Neutrophil (primary cell): Measurements from ENCODE around the gene GALE.
"Not testable (repeated sequence)": the region's sequence is repeated elsewhere in the genome, so short reads cannot be mapped to it uniquely, and the experiment has no call there.

Experiments
- H3K27ac ChIP-seq: fragments of 200-600 bp; sonication (generic); 2 replicates; pipeline ENCODE4 v1.5.1; 2016; ENCODE audit warnings: mild to moderate bottlenecking, moderate library complexity
- H3K27me3 ChIP-seq: fragments of 200-600 bp; sonication (generic); 2 replicates; pipeline ENCODE4 v1.6.0; 2016; ENCODE audit warnings: mild to moderate bottlenecking
- H3K36me3 ChIP-seq: fragments of 200-600 bp; sonication (generic); 2 replicates; pipeline ENCODE4 v1.5.1; 2017
- H3K4me1 ChIP-seq, 2 experiments: fragments of 200-600 bp in 1 of 2; sonication (generic) in 1 of 2; 1 replicate in 1 of 2; 2 replicates in 1 of 2; pipeline versions ENCODE4 v1.5.1 to v1.6.1; 2013 to 2016; ENCODE audit warnings: low read depth in 1 of 2, low read length in 1 of 2, mild to moderate bottlenecking in 1 of 2, moderate library complexity in 1 of 2; ENCODE audit not compliant: control insufficient read depth in 1 of 2, insufficient read depth in 1 of 2
- H3K4me3 ChIP-seq, 2 experiments: fragments of 200-600 bp in 1 of 2; sonication (generic) in 1 of 2; 1 replicate in 1 of 2; 2 replicates in 1 of 2; pipeline ENCODE4 v1.5.1; 2013 to 2016; ENCODE audit warnings: low read depth in 1 of 2, low read length in 1 of 2, mild to moderate bottlenecking in 1 of 2, moderate library complexity in 1 of 2
- H3K9me3 ChIP-seq: fragments of 200-600 bp; sonication (generic); 2 replicates; pipeline ENCODE4 v1.5.1; 2016
- CTCF ChIP-seq: fragments of 200-600 bp; sonication (generic); IDR thresholded peaks from 2 replicates; pipeline ENCODE4 v1.5.1; 2016; ENCODE audit warnings: antibody characterized with exemption

The GALE gene

GRCh38 chr1:23807453-23807852 is 6.9 kb upstream of the GALE start:
- Histone ChIP-seq H3K9me3 (no peaks in the 10 kb centered on the region), H3K27me3 (no peaks in the 10 kb centered on the region), H3K4me3 (no peak overlapping the region), H3K36me3 (peaks cover 16% of the 10 kb centered on the region), H3K27ac (peak overlapping the region; percentile 70), H3K4me1 (peaks cover 38 to 43% of the 10 kb centered on the region in 2 experiments)
- no peak for TF ChIP-seq CTCF

- peaks cover 10% of the 10 kb centered on the region for H3K36me3 ChIP-seq
- no peaks in the 10 kb centered on the region for H3K27me3 ChIP-seq
- no peaks in the 10 kb centered on the region for H3K9me3 ChIP-seq
- H3K4me1 ChIP-seq: peaks cover 42 to 47% of the 10 kb centered on the region in 2 experiments
- no peak overlapping the region for H3K4me3 ChIP-seq
- H3K27ac ChIP-seq: peak overlapping the region; percentile 70
- TF ChIP-seq CTCF: no peak
Measured at GRCh38 chr1:23806280-23806679, 5.7 kb upstream of the GALE start.

GRCh38 chr1:23805025-23805424 is 4.5 kb upstream of the GALE start:
- peaks cover 33 to 41% of the 10 kb centered on the region in 2 experiments for H3K4me1 ChIP-seq
- H3K36me3 ChIP-seq: peaks cover 10% of the 10 kb centered on the region
- no peaks in the 10 kb centered on the region for H3K27me3 ChIP-seq
- TF ChIP-seq CTCF: no peak
- no peaks in the 10 kb centered on the region for H3K9me3 ChIP-seq
- no peak overlapping the region for H3K4me3 ChIP-seq
- no peak overlapping the region for H3K27ac ChIP-seq

- no peaks in the 10 kb centered on the region for H3K9me3 ChIP-seq
- H3K4me3 ChIP-seq: no peak overlapping the region
- no peaks in the 10 kb centered on the region for H3K27me3 ChIP-seq
- H3K4me1 ChIP-seq: peaks cover 34 to 41% of the 10 kb centered on the region in 2 experiments
- H3K27ac ChIP-seq: no peak overlapping the region
- peaks cover 10% of the 10 kb centered on the region for H3K36me3 ChIP-seq
- no peak for TF ChIP-seq CTCF
Measured at GRCh38 chr1:23804183-23804835, 3.8 kb upstream of the GALE start.

- Histone ChIP-seq H3K27ac (no peak overlapping the region), H3K9me3 (no peaks in the 10 kb centered on the region), H3K27me3 (no peaks in the 10 kb centered on the region), H3K36me3 (peaks cover 12% of the 10 kb centered on the region), H3K4me1 (peaks cover 37 to 43% of the 10 kb centered on the region in 2 experiments), H3K4me3 (no peak overlapping the region)
- no peak for TF ChIP-seq CTCF
Measured at GRCh38 chr1:23803674-23804073, 3.1 kb upstream of the GALE start.

- not testable (repeated sequence) for H3K27ac ChIP-seq, H3K27me3 ChIP-seq, H3K9me3 ChIP-seq, H3K4me3 ChIP-seq
- Histone ChIP-seq H3K36me3 (peaks cover 20% of the 10 kb centered on the region), H3K4me1 (peaks cover 32 to 38% of the 10 kb centered on the region in 2 experiments)
Measured at GRCh38 chr1:23802809-23803342, 2.3 kb upstream of the GALE start.
